Activated T-helper 2 cell treated with anti-CD3 and anti-CD28 coated beads, Interferon-gamma antibody, Interleukin-2, Interleukin-4, amounts not matched to agents 10 μg/mL and 5 μg/mL and 100 μg/mL, durations not matched to agents 14 hours and 24 hours and 36 hours (primary cell): ENCODE data around the gene THAP8. TPM values are rescaled to one million over a fixed set of nuclear protein-coding genes. Genes with fewer than 3 reads are reported as not detected.
A peak's percentile ranks its signal among the peaks of the same experiment; 100 is the strongest.

Experiments
- DNase-seq: peaks from one replicate; pipeline ENCODE4 v3.0.0; 2021; ENCODE audit warnings: low spot score
- H3K27ac Mint-ChIP-seq: one replicate; pipeline ENCODE4 v1.8.0; 2021; ENCODE audit warnings: mixed read lengths
- H3K27me3 Mint-ChIP-seq: one replicate; pipeline ENCODE4 v1.8.0; 2021; ENCODE audit warnings: low read depth, mixed read lengths
- H3K36me3 Mint-ChIP-seq: one replicate; pipeline ENCODE4 v1.8.0; 2021; ENCODE audit warnings: low read depth, mixed read lengths
- H3K4me1 Mint-ChIP-seq: one replicate; pipeline ENCODE4 v1.8.0; 2021; ENCODE audit warnings: low read depth, mixed read lengths
- H3K4me3 Mint-ChIP-seq: one replicate; pipeline ENCODE4 v1.8.0; 2021; ENCODE audit warnings: low read depth, mild to moderate bottlenecking, moderate library complexity, mixed read lengths
- H3K9me3 Mint-ChIP-seq: one replicate; pipeline ENCODE4 v1.8.0; 2021; ENCODE audit warnings: mixed read lengths
- intact Hi-C: fragments of 100-400 bp; cut with micrococcal nuclease; formaldehyde crosslinking; loops from one replicate; pipeline ENCODE4 v1.15.1; 2023
- total RNA-seq: library from RNA; stranded (reverse); gene quantifications from 2 replicates; pipeline ENCODE4 v1.2.3, GENCODE V29; 2022

Gene THAP8
- total RNA-seq = 1.8 and 2.2 TPM in 2 replicates

GRCh38 chr19:36054119-36054732, at the start of gene THAP8:
THAP8 (minus strand) TSS chr19:36054285; CDS start chr19:36054217, 68 bp downstream.
- peaks cover 20% of the 10 kb centered on the region for H3K4me1 Mint-ChIP-seq
- H3K27me3 Mint-ChIP-seq = no peaks in the 10 kb centered on the region
- H3K36me3 Mint-ChIP-seq = peaks cover 10% of the 10 kb centered on the region
- no peaks in the 10 kb centered on the region for H3K9me3 Mint-ChIP-seq
- H3K4me3 Mint-ChIP-seq = peak within 1 kb of the TSS; percentile 98
- DNase-seq = peak; percentile 100
- intact Hi-C loops = loop anchor here (1.0 to 10.0 kb wide), 6 partner anchors 40 to 1851 kb away; partner anchors contain the start of genes ALKBH6, IGFLR1, LIN37 and PSENEN
- H3K27ac Mint-ChIP-seq = peak within 1 kb of the TSS; percentile 96

DNA sequence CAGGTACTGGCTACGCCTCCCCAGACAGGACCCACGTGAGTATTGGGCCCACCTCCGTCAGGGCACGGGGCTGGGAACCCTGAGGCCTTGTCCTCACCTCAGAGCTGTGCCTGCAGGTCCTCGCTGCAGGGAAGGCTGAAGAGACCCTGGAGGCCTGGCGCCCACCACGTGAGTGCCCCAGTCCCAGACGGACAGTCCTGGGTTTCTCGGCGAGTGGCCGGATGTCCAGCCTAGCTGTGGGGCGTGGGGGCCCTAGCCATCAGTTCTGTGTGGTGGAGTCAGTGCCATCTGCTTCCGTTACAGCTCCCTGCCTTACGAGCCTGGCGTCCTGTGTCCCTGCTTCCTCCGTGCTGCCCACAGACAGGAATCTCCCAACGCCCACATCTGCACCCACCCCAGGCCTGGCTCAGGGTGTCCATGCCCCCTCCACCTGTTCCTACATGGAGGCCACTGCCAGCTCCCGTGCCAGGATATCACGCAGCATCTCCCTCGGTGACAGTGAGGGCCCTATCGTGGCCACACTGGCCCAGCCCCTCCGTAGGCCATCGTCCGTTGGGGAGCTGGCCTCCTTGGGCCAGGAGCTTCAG, 49.0 kb upstream of the THAP8 start:
- no peak for DNase-seq
- Mint-ChIP-seq H3K4me1 (no peaks in the 10 kb centered on the region), H3K4me3 (no peak overlapping the region)

DNA sequence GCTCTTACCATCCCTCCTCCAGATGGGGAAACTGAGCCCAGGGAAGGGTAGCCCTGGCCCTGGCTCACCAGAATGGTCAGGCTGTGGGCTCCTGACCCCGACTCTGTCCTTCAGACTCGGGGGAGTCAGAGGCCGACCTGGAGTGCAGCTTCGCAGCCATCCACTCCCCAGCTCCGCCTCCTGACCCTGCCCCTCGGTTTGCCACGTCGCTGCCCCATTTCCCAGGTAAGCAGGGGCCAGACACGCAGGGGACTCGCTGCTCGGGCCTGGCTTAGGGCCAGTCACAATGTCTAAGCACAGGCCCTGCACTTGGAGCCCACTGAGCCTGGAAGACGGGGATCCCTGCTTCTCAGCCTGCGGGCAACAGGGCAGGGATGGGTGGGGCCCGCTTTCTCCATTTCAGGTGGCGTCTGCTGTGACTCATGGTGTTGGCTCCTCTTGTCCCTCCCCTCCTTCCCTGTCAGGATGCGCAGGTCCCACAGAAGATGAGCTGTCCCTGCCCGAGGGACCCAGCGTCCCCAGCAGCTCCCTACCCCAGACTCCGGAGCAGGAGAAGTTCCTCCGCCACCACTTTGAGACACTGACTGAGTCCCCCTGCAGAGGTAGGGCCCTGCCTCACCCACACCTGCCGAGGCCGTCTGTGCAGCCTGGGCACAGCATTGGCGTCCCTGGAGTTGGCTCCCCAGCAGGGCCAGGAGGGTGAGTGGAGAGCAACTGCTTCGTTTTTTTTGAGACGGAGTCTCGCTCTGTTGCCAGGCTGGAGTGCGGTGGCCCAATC, 47.7 kb upstream of the THAP8 start:
- Mint-ChIP-seq H3K36me3 (peaks cover 40% of the 10 kb centered on the region), H3K4me1 (no peaks in the 10 kb centered on the region), H3K27ac (no peak overlapping the region), H3K27me3 (no peaks in the 10 kb centered on the region), H3K9me3 (no peaks in the 10 kb centered on the region), H3K4me3 (no peak overlapping the region)
- no peak for DNase-seq
- intact Hi-C loops = no loop called here

More for the DNA sequence above, 49.0 kb upstream of the THAP8 start:
- intact Hi-C loops = no loop called here
- Mint-ChIP-seq H3K9me3 (no peaks in the 10 kb centered on the region), H3K27me3 (no peaks in the 10 kb centered on the region), H3K36me3 (peaks cover 33% of the 10 kb centered on the region), H3K27ac (no peak overlapping the region)

DNA sequence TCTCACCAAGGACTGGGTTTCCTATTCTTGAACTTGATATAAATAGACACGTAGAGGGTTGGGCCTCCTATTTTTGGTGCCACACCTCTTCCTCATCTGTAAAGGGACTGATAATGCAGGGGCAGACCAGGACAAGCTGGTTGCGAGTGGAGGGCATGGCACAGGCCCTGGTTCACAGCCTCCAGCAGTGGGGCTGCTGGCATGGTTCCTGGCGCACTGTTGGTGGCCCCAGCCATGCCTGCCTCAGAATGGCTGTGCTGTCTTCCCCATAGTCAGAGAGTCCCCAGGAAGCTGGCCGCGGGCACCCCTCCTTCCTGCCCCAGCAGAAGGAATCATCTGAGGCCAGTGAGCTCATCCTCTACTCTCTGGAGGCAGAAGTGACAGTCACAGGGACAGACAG, 46.4 kb upstream of the THAP8 start:
- peaks cover 39% of the 10 kb centered on the region for H3K36me3 Mint-ChIP-seq
- no peak for DNase-seq
- H3K27me3 Mint-ChIP-seq = no peaks in the 10 kb centered on the region
- intact Hi-C loops = no loop called here
- H3K27ac Mint-ChIP-seq = no peak overlapping the region
- no peaks in the 10 kb centered on the region for H3K9me3 Mint-ChIP-seq
- H3K4me1 Mint-ChIP-seq = no peaks in the 10 kb centered on the region
- H3K4me3 Mint-ChIP-seq = no peak overlapping the region

- intact Hi-C loops = no loop called here
- Mint-ChIP-seq H3K27ac (no peak overlapping the region), H3K9me3 (no peaks in the 10 kb centered on the region), H3K27me3 (no peaks in the 10 kb centered on the region), H3K4me3 (no peak overlapping the region), H3K36me3 (peaks cover 38% of the 10 kb centered on the region), H3K4me1 (no peaks in the 10 kb centered on the region)
- DNase-seq = no peak
Observed at GRCh38 chr19:36099166-36099785, 45.2 kb upstream of the THAP8 start.

DNA sequence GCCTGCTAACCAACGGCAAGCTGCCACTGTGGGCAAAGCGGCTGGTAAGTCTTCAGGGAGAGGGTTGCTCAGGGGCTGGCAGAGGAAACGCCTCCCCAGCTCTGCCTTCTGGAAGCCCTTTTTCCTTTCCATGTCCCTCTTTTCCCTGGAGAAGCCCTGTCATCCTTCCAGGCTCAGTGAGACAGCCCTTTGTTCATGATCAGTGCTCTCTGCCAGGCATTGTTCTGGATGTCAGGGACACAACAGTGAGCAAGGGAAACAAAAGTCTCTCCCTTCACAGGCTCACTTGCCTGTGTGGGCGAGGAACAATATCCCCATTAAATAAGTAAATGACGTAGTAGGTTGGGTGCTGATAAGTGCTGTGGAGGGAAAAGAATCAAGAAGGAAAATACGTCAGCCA, 43.0 kb upstream of the THAP8 start:
- H3K36me3 Mint-ChIP-seq = peaks cover 38% of the 10 kb centered on the region
- peaks cover 15% of the 10 kb centered on the region for H3K4me1 Mint-ChIP-seq
- intact Hi-C loops = no loop called here
- no peaks in the 10 kb centered on the region for H3K9me3 Mint-ChIP-seq
- DNase-seq = no peak
- H3K27me3 Mint-ChIP-seq = no peaks in the 10 kb centered on the region
- H3K27ac Mint-ChIP-seq = no peak overlapping the region
- H3K4me3 Mint-ChIP-seq = no peak overlapping the region

DNA sequence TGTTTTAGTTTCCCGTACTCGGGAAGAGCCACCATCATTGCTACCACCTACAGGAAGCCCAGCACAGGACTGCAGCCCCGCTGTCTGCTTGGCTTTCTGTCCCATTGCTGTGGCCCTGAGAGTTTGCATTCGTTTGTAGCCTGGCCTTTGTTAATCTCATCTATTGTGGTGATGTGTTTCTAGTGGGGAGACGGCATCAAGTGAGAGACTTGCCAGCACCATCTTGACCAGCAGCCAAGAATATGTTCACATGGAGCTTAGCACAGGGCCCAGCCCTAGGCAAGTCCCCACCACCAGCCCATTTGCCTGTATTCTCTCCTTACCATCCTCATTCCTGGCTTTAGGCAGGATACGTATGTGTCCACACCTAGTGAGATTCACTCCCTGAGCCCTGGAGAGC, 39.6 kb upstream of the THAP8 start:
- Mint-ChIP-seq H3K4me1 (peaks cover 15% of the 10 kb centered on the region), H3K27me3 (no peaks in the 10 kb centered on the region), H3K4me3 (no peak overlapping the region), H3K27ac (peak overlapping the region; percentile 51), H3K9me3 (no peaks in the 10 kb centered on the region), H3K36me3 (peaks cover 53% of the 10 kb centered on the region)
- no peak for DNase-seq
- intact Hi-C loops = no loop called here

DNA sequence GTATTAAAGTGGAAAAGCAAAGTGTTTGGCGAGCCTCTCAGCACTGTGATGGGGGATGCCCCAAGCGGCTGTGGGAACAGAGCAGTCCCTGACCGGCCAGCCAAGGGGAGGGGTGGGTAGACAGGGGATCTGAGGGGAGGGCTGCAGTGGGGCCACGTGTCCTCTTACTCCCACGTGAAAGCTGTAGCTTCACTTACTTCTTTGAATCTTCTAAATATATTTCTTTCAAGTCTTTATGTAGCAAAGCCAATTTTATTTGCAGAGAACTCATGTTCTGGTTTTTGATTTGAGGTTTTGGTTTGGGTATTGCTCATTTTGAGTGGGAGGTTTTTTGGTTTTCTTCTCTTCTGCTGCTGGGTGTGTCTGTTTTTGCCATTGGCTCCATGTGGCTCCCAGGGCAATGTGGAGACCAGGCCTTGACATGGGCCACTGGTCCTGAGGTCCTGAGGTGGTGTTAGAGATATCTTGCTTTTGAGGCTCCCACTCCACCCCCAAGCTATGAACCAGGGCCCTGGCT, 39.1 kb upstream of the THAP8 start:
- intact Hi-C loops = no loop called here
- Mint-ChIP-seq H3K4me3 (no peak overlapping the region), H3K27me3 (no peaks in the 10 kb centered on the region), H3K27ac (peak overlapping the region; percentile 51), H3K9me3 (no peaks in the 10 kb centered on the region), H3K36me3 (peaks cover 54% of the 10 kb centered on the region), H3K4me1 (peaks cover 15% of the 10 kb centered on the region)
- DNase-seq = no peak

GRCh38 chr19:36092566-36092965, 38.5 kb upstream of the THAP8 start:
- intact Hi-C loops = no loop called here
- H3K4me3 Mint-ChIP-seq = no peak overlapping the region
- H3K9me3 Mint-ChIP-seq = no peaks in the 10 kb centered on the region
- peaks cover 57% of the 10 kb centered on the region for H3K36me3 Mint-ChIP-seq
- no peaks in the 10 kb centered on the region for H3K27me3 Mint-ChIP-seq
- no peak for DNase-seq
- H3K27ac Mint-ChIP-seq = peak overlapping the region; percentile 3
- peaks cover 15% of the 10 kb centered on the region for H3K4me1 Mint-ChIP-seq

DNA sequence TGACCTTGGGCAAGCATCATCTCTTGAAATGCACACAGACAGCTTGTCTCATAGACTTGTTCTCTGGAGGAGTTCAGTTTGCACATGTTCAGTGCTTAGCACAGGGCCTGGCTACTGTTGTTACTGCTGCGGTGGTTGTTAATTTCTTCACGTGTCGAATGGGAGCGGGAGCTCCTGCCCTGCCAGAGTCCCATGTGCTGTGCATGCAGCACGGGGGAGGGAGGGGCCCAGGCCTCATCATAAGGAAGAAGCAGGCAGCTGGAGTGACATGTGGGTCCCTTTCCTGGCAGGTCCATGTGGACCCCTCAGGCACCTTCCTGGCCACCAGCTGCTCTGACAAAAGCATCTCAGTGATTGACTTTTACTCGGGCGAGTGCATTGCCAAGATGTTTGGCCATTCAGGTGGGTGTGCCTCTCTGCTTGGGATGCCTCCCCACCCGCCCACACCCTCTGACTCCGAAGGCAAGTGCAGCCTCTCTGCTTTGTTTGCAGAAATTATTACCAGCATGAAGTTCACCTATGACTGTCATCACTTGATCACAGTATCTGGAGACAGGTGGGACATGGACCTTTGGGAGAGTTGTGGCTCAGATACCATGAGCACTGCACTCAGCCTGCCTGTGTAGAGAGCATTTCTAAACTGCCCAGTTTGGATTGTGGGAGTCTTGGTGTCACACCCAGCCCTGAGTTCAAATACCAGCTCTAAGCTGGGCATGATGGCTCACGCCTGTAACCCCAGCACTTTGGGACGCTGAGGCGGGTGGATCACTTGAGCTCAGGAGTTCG, 37.0 kb upstream of the THAP8 start:
- no peak for DNase-seq
- no peaks in the 10 kb centered on the region for H3K27me3 Mint-ChIP-seq
- peaks cover 51% of the 10 kb centered on the region for H3K36me3 Mint-ChIP-seq
- no peak overlapping the region for H3K4me3 Mint-ChIP-seq
- no peak overlapping the region for H3K27ac Mint-ChIP-seq
- peaks cover 15% of the 10 kb centered on the region for H3K4me1 Mint-ChIP-seq
- no peaks in the 10 kb centered on the region for H3K9me3 Mint-ChIP-seq
- intact Hi-C loops = no loop called here

DNA sequence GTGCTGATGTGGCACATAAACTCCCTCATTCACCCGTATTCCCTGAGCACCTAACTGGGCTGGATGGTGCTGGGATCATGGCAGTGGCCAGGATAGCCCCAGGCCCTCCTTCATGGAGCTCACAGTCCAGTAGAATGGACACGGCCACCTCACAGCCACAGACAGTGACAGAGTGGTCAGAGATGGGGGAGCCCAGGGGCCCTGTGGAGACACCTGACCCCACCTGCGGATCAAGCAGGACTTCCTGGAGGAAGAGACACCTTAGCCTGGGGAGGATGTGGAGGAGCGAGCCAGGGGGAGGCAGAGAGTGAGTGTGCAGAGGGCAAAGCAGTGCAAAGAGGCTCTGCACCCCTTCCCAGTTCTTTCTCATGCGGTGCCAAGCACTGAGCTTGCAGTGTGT, 35.8 kb upstream of the THAP8 start:
- no peaks in the 10 kb centered on the region for H3K27me3 Mint-ChIP-seq
- H3K36me3 Mint-ChIP-seq = peaks cover 57% of the 10 kb centered on the region
- no peaks in the 10 kb centered on the region for H3K9me3 Mint-ChIP-seq
- DNase-seq = no peak
- no peak overlapping the region for H3K4me3 Mint-ChIP-seq
- no peak overlapping the region for H3K27ac Mint-ChIP-seq
- intact Hi-C loops = no loop called here
- H3K4me1 Mint-ChIP-seq = peaks cover 15% of the 10 kb centered on the region

DNA sequence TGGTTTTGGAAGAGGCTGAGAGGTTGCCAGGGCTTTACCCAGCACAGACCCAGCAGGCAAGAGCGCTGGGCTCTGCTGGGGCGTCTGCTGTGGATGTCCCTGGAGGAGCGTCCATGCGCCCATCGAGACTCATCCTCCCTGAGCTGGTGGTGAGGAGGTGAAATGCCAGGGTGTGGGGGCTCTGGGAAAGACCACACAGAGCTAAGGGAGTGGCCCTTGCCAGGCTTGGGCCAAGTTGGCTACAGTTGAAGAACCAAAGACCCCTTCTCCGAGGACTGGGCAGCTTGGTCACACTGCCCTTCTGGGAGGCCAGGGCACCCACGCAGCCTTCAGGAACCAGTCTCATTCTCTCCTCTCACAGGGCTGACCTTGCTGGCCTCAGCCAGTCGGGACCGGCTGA, 32.2 kb upstream of the THAP8 start:
- peaks cover 67% of the 10 kb centered on the region for H3K36me3 Mint-ChIP-seq
- intact Hi-C loops = no loop called here
- no peak overlapping the region for H3K4me3 Mint-ChIP-seq
- no peaks in the 10 kb centered on the region for H3K27me3 Mint-ChIP-seq
- H3K4me1 Mint-ChIP-seq = no peaks in the 10 kb centered on the region
- no peak for DNase-seq
- no peak overlapping the region for H3K27ac Mint-ChIP-seq
- no peaks in the 10 kb centered on the region for H3K9me3 Mint-ChIP-seq
